ENCODE results near the gene TSPO.
A peak's percentile ranks its signal among the peaks of the same experiment; 100 is the strongest.

Gene TSPO

DNA sequence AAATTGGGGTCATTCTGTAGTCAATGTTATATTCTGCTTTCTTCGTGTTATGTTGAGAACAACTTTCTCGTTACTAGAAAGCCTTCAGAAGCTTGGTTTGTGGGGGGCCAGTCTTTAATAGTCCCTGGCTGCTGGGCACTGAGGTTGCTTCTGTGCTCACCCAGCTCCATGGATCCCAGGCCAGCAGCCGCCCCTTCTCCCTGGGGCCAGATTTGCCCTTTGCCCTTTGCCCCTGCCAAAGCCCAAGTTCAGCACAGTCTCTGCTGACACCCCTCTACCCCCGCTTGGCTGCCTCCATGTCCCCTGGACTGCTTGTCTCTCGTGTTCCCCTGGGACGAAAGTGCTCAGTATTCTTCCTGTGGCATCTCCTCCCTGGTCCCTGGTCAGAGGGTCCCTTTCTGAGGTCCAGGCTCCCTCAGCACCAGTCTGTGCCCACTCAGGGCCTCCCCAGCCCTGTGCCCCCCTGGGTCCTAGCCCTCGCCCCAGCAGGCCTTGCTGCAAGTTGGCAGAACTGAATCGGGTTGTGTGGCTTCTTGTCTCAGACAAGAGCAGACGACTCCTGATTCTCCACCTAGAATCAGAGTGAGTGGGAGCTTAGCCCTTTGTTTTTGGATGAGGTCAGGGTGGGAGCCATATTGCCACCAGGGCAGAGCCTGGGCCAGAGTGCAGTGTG is 6.7 kb downstream of the TSPO start:
- Mint-ChIP-seq H3K27ac (peak overlapping the region in 1 of 2 donors; percentile 67), H3K36me3 (ENCODE audit: insufficient read depth) (peaks cover 7% of the 10 kb centered on the region), H3K4me3 (no peak overlapping the region), H3K4me1 (ENCODE audit: low read depth in 2 of 2) (peaks cover 7 to 11% of the 10 kb centered on the region in 2 donors), H3K9me3 (no peaks in the 10 kb centered on the region), H3K27me3 (no peaks in the 10 kb centered on the region)
- ATAC-seq (replicated peaks) (no peak), DNase-seq (no peak)

DNA sequence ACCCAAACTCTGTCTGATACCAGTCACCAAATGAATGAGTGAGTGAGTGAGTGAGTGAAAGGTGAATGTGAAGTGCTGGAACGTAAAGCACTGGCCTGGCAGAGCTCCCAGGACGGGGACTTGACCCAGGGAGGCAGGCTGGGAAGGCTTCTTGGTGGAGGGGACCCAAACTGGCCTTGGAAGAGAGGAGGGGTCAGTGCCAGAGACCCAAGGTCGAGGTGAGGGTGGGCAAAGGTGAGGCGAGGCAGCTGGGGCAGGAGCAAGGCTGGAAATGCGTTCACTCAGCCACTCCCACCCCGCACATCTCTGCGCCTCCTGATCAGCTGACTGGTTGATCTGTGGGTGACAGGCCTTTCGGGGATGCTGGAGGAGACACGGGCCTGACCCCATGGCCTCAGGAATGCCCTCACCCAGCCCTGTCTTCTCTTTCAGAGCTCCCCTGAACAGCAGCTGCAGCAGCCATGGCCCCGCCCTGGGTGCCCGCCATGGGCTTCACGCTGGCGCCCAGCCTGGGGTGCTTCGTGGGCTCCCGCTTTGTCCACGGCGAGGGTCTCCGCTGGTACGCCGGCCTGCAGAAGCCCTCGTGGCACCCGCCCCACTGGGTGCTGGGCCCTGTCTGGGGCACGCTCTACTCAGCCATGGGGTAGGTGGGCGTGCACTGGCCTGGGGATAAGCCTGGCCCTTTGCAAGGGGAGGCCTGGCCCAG is 7.6 kb downstream of the TSPO start:
- no peak for ATAC-seq (replicated peaks)
- Mint-ChIP-seq H3K36me3 (ENCODE audit: insufficient read depth) (peaks cover 7% of the 10 kb centered on the region), H3K27me3 (no peaks in the 10 kb centered on the region), H3K4me1 (ENCODE audit: low read depth in 2 of 2) (peaks cover 4 to 9% of the 10 kb centered on the region in 2 donors), H3K9me3 (no peaks in the 10 kb centered on the region), H3K27ac (peak overlapping the region in 1 of 2 donors; percentile 67), H3K4me3 (no peak overlapping the region)
- no peak for DNase-seq

DNA sequence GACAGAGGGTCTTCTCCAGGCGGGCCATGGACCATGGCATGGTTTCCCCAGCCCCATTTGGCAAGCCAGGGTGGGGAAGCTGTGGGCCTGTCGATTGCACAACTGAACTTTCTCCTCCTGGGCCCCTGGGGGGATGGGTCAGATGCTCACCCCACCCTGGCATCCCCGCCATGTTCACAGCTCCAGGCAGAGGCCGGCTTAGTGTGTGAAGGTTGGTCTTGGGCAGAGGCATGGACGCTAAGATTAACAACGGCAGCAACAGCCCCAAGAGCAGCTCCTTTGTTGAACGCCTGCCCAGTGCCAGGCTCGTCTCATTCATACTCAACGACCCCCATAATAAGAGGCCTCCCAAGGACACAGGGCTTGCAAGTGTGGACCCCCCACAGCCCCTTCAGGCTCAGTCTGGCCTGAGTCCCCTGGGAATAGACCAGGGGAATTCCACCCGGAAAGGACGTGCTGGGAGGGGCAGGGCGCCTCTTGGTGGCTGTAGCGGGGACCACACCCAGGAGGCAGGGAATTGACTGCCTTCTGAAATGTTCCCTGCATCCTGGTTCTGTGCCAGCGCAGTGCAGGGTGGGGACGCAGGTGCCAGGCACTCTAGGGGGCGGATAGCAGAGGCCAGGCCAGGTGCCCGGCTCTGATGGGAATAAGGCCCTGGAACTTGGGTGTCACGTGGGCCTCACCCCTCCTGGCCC is 8.3 kb downstream of the TSPO start:
- Mint-ChIP-seq H3K36me3 (ENCODE audit: insufficient read depth) (peaks cover 3% of the 10 kb centered on the region), H3K27ac (no peak overlapping the region), H3K4me1 (ENCODE audit: low read depth in 2 of 2) (peaks cover 6 to 8% of the 10 kb centered on the region in 2 donors), H3K4me3 (no peak overlapping the region), H3K9me3 (no peaks in the 10 kb centered on the region), H3K27me3 (no peaks in the 10 kb centered on the region)
- ATAC-seq (replicated peaks) = no peak
- DNase-seq = no peak

DNA sequence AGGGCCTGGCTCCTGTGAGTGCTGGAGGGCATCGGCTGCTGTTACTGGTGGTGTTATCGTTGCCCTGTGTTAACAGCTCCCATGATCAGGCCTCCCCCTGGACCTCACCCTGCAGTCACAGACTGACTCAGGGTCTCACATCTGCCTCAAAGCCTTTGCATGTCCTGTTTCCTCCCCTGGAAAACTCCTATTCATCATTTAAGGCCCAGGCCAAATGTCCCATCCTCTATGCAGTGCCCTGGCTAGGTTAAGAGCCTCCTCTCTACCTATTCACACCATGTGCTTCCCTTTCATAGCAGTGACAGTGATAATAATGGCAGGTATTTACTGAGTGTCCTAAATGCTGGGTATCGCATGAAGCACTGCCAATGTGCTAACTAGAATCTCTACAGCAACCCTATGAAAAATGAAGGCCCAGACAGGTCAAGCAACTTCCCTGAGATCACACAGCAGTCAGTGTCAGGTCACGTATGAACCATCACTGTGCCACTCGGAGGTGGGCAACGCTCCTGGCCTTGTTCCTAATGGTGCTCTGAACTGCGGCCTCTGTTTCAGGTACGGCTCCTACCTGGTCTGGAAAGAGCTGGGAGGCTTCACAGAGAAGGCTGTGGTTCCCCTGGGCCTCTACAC is 9.3 kb downstream of the TSPO start:
- DNase-seq = no peak
- no peak overlapping the region for H3K4me3 Mint-ChIP-seq
- no peak for ATAC-seq (replicated peaks)
- peaks cover 3% of the 10 kb centered on the region for H3K36me3 Mint-ChIP-seq (ENCODE audit: insufficient read depth)
- H3K4me1 Mint-ChIP-seq (ENCODE audit: low read depth in 2 of 2) = peaks cover 5 to 10% of the 10 kb centered on the region in 2 donors
- no peaks in the 10 kb centered on the region for H3K9me3 Mint-ChIP-seq
- H3K27ac Mint-ChIP-seq = peak overlapping the region; percentile 38 to 55
- no peaks in the 10 kb centered on the region for H3K27me3 Mint-ChIP-seq

DNA sequence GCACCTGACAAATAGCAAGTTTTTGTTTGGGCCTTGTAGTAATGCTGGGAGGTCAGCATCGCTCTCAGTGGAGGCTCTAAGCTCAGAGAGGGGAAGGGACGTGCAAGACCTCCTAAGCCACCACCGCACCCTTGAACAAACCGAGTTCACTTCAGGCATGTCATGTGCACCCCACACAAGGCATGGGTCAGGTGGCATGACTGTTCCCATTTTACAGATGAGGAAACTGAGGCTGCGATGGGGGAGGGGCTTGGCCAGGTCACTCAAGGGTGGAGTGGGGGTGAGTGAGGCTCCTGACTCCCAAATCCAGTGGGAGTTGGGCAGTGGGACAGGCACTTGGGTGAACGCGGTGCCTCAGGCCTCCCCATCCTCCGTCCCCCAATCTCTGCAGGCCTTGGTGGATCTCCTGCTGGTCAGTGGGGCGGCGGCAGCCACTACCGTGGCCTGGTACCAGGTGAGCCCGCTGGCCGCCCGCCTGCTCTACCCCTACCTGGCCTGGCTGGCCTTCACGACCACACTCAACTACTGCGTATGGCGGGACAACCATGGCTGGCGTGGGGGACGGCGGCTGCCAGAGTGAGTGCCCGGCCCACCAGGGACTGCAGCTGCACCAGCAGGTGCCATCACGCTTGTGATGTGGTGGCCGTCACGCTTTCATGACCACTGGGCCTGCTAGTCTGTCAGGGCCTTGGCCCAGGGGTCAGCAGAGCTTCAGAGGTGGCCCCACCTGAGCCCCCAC is 11.2 kb downstream of the TSPO start:
- Mint-ChIP-seq H3K36me3 (ENCODE audit: insufficient read depth) (peaks cover 3% of the 10 kb centered on the region), H3K9me3 (no peaks in the 10 kb centered on the region), H3K27ac (no peak overlapping the region), H3K4me3 (no peak overlapping the region), H3K4me1 (ENCODE audit: low read depth in 2 of 2) (peaks cover 5 to 8% of the 10 kb centered on the region in 2 donors), H3K27me3 (no peaks in the 10 kb centered on the region)
- ATAC-seq (replicated peaks) (no peak), DNase-seq (no peak)

DNA sequence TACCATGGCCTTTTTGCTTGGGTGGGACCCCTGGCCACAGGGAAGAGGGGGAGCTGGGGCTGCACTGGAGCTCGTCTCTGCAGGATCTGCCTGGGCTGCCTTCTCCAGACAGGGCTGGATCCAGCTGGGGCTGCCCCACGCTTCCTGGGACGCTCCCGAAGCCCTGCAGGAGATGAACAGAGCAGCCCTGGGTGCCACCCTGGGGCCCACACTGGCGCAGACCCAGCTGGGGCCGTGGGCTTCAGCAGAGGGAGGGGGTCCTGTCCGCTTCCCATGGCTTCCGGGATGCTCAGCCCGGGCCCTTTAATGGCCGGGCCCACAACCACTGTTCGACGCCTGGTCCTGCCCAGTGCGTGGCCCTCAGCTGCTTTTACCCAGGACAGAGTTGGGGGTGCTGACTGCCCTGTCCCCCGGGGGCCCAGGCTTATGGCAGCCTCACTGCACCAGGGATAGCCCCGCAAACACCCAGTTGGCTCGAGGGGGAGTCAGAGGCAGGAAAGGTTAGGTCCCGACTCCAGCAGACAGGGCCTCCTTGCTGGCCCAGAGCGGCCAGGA is 12.0 kb downstream of the TSPO start:
- DNase-seq (no peak), ATAC-seq (replicated peaks) (no peak)
- Mint-ChIP-seq H3K4me1 (ENCODE audit: low read depth in 2 of 2) (peaks cover 0 to 6% of the 10 kb centered on the region in 2 donors), H3K4me3 (no peak overlapping the region), H3K9me3 (no peaks in the 10 kb centered on the region), H3K36me3 (ENCODE audit: insufficient read depth) (peaks cover 3% of the 10 kb centered on the region), H3K27me3 (no peaks in the 10 kb centered on the region), H3K27ac (no peak overlapping the region)

DNA sequence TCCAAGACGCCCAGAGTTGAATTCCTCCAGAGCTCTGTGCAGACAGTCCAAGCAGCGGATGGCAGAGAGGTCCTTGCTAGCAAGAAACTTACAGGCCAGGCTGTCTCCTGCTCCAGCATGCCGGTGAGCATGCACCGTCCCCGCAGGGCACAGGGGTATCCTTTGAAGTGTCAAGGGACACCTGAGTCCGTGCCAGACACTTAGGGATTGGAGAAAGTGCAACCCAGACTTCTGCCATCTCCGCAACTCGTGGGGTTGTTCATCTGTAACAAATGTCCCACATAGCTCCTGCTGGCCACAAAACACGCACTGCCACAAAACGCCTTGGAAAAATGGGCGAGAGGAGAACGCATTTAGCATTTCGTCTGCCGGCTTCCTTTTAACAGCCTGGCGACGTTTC is 13.3 kb downstream of the TSPO start:
- Mint-ChIP-seq H3K9me3 (no peaks in the 10 kb centered on the region), H3K27ac (peak overlapping the region in 1 of 2 donors; percentile 49), H3K27me3 (no peaks in the 10 kb centered on the region), H3K36me3 (ENCODE audit: insufficient read depth) (peaks cover 3% of the 10 kb centered on the region), H3K4me1 (ENCODE audit: low read depth in 2 of 2) (peaks cover 0 to 6% of the 10 kb centered on the region in 2 donors), H3K4me3 (no peak overlapping the region)
- no peak for ATAC-seq (replicated peaks)
- no peak for DNase-seq

DNA sequence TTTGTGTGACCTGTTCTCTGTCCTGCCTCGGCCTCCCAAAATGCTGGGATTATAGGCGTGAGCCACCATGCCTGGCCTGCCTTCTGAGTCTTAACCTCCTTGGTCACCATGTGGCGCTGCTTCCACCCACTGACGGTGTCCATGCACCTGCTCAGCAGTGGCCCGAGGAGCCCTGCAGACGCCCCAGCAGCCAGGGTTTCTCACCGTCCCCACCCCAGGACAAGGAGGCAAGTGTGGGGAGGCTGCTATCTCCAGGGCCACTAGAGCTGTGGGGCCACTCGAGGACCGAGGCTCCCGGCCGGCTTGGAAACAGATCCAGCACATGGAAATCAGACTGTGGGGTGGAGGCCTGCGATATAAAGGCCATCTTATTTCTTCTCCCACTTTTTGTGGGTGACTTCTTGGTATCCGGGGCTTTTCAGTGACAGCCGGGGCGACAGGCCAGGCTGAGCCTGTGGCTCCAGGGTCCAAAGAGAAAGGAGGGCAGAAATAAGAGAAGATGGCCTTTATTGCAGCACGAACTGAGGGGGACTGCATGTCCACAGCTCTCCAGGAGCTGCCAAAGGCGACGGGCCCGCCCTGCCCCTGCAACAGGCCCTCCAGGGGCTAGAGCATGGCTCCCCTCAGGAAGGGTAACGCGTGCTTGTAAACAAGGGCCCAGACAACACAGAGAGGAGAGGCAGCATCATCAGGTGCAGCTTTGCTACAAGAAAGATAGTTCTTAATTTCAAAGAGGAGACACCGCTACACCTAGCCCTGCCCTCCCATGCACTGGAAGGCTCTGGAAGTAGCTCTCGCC is 15.0 kb downstream of the TSPO start:
- Mint-ChIP-seq H3K36me3 (ENCODE audit: insufficient read depth) (no peaks in the 10 kb centered on the region), H3K27ac (peak overlapping the region in 1 of 2 donors; percentile 35)

DNA sequence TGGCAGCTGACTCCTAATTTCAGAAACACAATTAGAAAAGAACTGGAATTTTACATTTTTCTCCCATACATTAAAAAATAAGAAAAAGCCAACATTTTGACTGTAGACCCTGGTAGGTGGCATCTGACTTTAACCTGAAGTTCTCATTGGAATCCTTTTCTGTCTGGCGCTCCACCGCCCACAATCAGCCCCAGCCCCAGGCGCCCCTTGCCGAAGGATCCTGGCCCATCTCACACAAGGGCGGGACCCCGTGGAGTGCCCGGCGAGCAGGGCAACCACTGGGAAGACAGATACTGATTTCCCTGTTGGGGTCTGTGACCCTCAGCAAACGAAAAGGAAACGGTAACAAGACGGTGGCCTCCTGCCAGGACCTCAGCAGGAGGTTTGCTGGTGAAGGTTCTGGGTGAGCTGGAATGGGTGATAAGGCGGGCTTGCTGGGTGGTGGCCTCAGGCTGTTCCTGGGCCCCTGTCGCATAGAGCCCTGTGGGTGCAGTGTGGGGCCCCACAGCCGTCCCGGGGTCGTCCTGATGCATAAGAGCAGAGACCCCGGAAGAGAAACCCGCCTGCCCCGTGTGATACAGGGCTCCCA is 15.7 kb downstream of the TSPO start:
- H3K36me3 Mint-ChIP-seq (ENCODE audit: insufficient read depth) = no peaks in the 10 kb centered on the region
- ATAC-seq (replicated peaks) (no peak), DNase-seq (no peak)
- no peaks in the 10 kb centered on the region for H3K27me3 Mint-ChIP-seq
- H3K9me3 Mint-ChIP-seq = no peaks in the 10 kb centered on the region
- peaks cover 0 to 6% of the 10 kb centered on the region in 2 donors for H3K4me1 Mint-ChIP-seq (ENCODE audit: low read depth in 2 of 2)
- H3K4me3 Mint-ChIP-seq = no peak overlapping the region
- H3K27ac Mint-ChIP-seq = no peak overlapping the region

More for the DNA sequence above, 15.0 kb downstream of the TSPO start:
- H3K27me3 Mint-ChIP-seq = no peaks in the 10 kb centered on the region
- H3K9me3 Mint-ChIP-seq = no peaks in the 10 kb centered on the region
- ATAC-seq (replicated peaks) = no peak
- peaks cover 0 to 6% of the 10 kb centered on the region in 2 donors for H3K4me1 Mint-ChIP-seq (ENCODE audit: low read depth in 2 of 2)
- DNase-seq = no peak
- H3K4me3 Mint-ChIP-seq = no peak overlapping the region

DNA sequence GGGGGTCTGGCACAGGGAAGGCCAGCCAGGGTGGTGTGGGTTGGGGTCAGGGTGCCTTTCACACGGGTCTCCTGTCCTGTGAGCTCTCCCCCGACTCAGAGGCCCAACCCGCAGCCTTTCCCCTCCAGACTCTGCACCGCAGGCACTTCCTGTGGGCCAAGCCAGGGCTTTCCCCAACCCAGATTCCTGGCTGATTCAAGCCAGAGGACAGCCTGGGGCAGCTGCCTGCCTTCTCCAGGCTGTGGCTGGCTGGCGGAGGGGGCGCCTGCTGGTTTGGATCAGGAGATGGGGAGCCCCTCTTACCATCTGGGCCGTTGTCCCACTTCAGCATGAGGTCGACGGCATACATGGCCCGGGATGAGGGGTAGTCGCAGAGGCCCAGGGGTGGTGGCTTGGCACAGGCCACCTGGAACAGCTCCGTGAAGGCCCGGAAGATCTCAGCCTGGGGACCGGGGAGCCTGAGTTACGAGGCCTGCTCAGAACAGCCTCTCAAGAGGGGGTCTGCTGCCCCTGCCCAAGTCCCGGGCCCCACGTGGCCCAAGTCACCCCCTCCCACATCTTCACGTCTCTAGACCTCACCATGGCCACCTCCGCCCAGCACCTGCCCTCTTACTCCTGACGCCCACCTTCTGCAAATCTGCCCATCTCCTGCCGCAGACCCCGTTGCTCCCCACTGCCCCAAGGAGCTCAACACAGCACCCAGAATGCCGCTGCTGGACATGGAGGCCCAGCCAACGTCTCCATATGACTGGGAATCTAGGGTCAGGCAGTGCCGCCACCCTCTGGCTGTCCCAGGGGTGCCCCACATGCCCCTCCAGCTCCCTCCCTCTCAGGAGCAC is 17.3 kb downstream of the TSPO start:
- Mint-ChIP-seq H3K4me3 (no peak overlapping the region), H3K27ac (peak overlapping the region in 1 of 2 donors; percentile 44), H3K27me3 (no peaks in the 10 kb centered on the region), H3K9me3 (no peaks in the 10 kb centered on the region), H3K36me3 (ENCODE audit: insufficient read depth) (peaks cover 5% of the 10 kb centered on the region), H3K4me1 (ENCODE audit: low read depth in 2 of 2) (peaks cover 0 to 6% of the 10 kb centered on the region in 2 donors)
- DNase-seq (no peak), ATAC-seq (replicated peaks) (no peak)

DNA sequence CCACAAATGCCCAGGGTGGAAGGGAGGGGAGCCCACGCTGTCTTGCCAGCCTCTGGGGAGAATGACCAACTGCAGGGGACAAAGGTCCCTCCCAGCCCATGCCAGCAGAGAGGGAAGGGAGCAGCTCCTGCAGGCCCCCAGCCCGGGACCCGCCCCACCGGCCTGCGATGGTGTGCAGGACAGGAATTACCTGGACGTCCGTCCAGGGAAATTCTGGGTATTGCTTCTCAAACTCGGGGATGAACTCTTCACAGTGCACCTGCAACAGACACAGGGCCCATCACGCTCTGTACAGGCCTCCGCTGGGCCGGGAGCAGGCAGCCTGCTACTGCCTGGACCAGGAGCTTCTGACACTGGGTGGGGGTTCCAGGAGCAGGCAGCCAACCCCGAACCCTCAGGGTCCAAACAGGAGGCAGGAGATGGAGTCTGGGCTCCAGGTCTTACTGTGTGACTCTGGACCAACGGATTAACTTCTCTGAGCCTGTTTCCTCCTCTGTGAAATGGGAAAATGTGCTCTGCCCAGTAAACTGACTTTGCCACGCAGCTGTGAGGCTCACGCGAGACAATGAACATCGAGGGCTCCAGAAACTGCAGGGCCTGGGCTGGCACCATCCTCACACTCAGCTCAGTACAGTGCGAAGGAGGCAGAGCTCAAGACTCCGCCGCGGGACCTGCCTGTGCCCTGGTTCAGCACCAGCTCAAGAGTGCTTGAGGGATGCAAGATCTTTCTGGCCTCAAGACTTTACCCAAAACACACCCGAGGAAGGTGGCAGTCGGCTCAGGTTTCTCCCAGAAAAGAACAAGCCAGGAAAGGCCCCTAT is 18.2 kb downstream of the TSPO start:
- no peaks in the 10 kb centered on the region for H3K27me3 Mint-ChIP-seq
- no peak for DNase-seq
- no peak for ATAC-seq (replicated peaks)
- no peak overlapping the region for H3K4me3 Mint-ChIP-seq
- peaks cover 5% of the 10 kb centered on the region for H3K36me3 Mint-ChIP-seq (ENCODE audit: insufficient read depth)
- H3K27ac Mint-ChIP-seq = peak overlapping the region in 1 of 2 donors; percentile 44
- peaks cover 0 to 2% of the 10 kb centered on the region in 2 donors for H3K4me1 Mint-ChIP-seq (ENCODE audit: low read depth in 2 of 2)
- H3K9me3 Mint-ChIP-seq = no peaks in the 10 kb centered on the region
